GM21367 (cell line): ENCODE data around the gene TFEB.

Source experiments
- ATAC-seq: cut with Tn5 transposase; IDR thresholded peaks from one replicate; pipeline ENCODE4 v1.9.1; 2021; ENCODE audit not compliant: unreplicated experiment

Gene TFEB

DNA sequence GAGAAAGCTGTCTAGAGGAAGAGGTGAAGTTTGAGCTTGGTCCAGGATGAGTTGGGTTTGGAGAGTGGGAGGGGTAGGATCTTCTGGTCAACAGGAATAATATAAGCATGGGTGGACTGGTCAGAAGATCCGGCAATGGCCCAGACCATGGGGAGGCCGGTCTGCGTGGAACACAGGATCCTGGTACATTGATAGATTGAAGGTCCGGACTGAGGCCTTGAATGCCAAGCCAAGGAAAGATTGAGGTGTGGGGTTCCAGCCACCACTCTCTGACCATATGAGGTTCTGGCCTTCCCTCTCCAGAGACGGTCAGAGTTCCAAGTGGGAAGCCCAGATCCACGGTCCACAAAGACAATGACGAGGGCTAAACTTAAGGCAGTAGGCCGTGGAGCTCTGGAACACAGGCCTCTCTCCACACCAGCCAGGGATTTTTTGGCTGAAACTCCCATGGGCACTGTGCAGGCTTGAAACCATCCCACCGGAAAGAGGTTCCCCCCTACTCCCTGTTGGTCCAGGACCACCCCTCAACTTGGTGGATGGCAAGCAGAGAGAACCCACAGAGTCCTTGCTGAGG is 94.0 kb downstream of the TFEB start:
- ATAC-seq, result no peak

DNA sequence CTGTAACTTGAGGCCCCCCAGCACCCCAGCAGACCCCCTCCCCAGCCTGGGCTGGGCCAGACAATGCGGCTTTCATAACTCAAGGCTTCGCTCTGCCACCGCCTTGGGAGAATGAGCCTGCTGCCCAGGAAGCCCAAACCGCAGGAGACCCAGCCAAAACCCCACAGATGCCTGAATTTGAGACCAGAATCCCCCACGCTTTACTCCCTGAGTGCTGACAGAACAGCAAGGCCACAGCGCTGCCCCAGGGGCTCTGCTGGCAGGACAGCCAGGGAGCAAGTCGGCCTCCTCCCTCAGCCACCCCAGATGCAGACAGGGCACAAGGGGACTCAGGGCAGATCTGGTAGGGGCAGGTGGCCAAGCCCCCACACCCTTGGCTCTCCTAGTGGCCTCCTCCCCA is 95.0 kb downstream of the TFEB start:
- no peak for ATAC-seq

DNA sequence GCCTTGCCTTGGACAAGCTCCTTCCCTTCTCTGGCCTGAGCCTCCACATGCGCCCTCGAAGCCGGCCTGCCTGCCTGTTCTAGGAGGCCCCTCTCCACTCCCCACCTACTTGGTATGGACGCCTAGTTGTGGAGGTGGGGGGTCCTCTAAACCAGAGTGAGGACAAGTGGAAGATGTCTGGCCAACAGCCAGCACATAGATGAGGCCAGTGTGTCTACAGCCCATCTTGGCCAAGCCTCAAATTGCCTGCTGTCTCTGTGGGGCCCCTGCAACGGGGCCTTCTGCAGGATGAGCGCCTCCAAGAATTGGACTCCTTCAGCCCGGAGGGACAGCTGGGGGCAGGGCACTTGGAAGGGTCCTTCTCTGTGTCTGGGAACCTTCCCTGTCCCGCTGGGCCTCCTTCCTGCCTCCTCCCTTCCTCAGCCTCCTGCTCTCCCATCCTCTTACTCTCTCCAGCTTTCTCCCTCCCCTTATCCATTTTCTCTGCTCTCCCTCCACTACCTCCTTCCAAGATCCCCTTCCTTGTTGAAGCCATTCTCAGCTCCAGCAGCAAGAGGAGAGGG is 95.5 kb downstream of the TFEB start:
- no peak for ATAC-seq

DNA sequence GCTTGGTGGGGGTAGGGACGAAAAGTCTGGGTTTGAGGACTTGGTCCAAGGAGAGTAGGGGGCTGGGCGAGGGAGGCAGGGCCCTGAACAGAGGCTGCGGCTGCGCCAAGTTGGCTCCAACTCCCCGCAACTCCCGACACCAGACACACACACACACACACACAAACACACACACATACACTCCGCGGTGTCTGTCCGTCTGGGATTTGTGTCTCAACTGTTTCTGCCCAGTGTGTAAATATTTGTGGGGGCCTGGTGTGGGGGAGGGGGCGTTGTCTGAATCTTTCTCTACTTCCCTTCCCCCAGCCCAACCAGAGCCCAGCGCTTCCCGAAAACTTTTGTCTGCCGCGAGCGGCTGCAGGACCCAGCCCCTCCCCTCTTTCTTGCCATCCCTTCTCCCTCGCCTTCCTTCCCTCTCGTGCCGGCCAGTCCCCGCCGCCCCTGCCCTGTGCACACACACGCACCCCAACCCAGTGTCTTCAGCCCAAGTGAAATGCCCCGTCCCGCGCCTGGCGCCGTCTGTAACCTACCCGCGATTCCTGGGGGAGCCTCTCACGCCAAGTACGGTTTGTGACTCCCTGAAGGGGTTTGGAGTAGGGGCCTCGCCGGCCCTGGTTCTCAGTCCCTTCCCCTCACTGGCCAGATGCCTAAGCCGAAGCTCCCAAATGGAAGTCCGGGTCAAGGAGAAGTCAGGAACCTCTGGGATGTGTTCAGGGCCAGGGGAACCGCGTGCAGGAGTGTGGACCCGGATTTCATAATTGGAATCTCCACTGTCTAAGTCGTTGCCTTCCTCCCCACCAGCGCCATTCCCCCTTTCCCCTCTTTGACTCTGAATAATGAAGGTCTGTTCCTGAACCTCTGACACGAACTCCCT is 96.2 kb downstream of the TFEB start:
- no peak for ATAC-seq

DNA sequence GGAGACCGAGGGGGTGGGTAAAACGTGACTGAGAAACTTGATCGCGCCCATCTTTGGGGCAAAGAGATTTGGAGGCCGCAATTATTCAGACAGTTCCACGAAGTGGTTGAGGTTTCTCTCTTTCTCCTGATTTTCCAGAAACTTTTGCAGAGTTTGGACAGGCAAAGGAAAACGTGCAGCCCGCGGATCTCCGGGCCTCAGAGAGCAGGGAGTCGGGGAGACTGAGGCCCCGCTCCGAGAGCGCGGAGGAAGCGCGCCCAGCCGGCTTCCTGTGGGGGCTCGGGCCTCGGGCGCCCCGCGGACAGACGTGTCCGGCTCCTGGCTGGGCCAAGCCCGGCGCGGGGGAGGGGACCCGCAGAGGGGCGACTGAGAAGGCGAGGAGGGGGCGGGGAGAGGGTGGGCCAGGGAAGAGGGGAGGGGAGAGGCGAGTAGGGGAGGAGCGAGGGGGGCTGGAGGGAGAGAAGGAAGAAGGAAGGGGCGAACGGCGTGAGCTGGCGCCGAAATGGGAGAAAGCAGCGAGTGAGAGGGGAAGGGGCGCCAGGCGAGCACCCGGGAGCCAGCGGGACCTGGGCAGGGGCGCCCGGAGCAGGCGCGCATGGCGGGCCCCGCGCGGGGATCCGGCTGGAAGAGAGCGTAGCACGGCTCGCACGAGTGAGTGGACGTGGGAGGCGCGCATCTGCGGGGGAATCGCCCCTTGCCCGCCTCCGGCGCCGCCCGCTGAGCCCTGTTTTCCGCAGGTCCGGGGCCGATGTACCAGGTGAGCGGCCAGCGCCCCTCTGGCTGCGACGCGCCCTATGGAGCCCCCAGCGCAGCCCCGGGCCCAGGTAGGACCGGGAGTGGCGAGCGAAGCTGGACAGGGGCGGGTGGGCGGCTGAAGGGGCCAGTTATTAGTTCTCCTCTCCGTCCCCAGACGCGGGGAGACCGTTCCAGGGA is 97.1 kb downstream of the TFEB start, which contains the start of gene MDFI:
Gene MDFI, plus strand, starts transcription at position 467 of the 933 bp plus-strand sequence. Its CDS starts 282 bp downstream, at position 749.
- ATAC-seq, result no peak

- ATAC-seq, result no peak
Observed at GRCh38 chr6:41637194-41638001, 98.0 kb downstream of the TFEB start.

DNA sequence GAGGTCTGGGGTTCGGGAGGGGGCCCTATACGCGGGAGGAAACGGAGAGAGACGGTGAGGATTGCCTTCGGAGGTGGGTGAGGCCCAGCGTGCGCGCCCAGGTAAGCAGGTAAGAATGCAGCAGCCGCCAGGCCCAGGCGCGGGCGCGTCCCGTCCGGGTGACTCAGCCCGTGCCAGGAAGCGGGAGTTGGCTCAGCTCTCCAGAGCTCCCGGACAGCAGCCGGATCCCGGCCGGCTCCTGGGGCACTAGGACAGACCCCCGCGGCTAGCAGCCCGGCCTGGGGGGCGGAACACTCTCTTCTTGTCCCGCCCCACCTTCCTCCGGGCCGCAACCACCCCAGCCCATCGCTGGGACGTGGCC is 98.6 kb downstream of the TFEB start:
- no peak for ATAC-seq

GRCh38 chr6:41635365-41635764 is 100.0 kb downstream of the TFEB start:
- ATAC-seq, result no peak

DNA sequence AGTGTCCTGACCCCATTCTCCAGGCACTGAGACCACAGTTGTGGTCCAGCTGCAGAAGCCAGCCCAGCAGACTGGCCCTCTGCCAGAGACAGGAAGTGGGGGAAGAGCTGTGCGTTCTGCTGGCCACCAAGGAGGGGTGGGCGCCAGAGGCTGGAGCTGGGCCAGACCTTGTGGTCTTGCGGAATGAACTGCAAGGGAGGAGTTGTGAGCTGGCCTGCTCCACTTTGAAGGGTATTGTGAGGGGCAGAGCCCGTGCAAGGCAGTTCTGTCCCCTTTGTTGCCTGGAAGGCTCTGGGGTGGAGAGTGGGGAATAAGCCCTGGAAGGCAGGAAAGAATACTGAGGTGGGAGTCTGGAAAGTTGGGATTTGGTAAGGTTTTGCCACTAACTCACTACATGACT is 100.8 kb downstream of the TFEB start:
- ATAC-seq, result no peak
